HG03342 (cell line): ENCODE results near the gene PELI3.

Experiments
- ATAC-seq: cut with Tn5 transposase; IDR thresholded peaks from one replicate; pipeline ENCODE4 v1.9.1; 2021; ENCODE audit warnings: mild to moderate bottlenecking, moderate library complexity; ENCODE audit not compliant: unreplicated experiment

The PELI3 gene

DNA sequence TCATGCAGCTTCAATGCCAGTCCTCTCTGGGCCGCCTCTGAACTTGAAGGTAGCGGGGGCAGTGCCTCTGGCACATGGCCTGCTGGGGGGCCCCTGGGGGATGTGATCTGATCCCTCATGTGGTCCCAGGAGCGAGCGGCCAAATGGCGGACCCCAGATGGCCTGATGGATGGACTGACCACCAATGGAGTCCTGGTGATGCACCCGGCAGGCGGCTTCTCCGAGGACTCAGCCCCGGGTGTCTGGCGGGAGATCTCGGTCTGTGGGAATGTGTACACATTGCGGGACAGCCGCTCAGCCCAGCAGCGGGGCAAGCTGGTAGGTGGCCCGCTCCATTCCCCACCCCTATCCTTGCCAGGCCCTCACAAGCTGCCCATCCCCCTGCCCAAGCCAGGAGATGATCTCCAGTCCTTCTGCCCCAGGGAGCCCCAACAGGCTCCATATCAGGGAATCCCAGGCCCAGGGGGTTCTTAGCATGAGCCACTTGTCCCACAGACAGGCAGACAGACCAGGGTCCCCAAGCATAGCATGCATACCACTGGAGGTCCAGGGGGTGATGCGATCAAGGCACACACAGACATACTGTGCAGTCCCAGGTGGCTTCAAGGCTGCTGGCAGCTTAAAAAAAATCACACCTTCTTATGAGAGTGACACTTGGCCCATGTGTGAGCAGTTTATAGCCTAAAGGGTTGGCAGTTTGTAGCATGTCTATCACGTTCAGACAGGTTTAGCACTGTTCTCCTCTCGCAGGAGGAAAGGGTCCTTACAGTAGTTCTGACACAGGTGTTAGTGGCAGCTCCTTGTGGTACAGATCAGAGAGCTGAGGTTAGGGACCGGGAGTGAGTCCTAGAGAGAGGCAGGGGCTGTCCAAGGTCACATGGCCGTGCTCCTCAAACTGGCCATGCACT is 7.2 kb downstream of the PELI3 start:
- no peak for ATAC-seq

DNA sequence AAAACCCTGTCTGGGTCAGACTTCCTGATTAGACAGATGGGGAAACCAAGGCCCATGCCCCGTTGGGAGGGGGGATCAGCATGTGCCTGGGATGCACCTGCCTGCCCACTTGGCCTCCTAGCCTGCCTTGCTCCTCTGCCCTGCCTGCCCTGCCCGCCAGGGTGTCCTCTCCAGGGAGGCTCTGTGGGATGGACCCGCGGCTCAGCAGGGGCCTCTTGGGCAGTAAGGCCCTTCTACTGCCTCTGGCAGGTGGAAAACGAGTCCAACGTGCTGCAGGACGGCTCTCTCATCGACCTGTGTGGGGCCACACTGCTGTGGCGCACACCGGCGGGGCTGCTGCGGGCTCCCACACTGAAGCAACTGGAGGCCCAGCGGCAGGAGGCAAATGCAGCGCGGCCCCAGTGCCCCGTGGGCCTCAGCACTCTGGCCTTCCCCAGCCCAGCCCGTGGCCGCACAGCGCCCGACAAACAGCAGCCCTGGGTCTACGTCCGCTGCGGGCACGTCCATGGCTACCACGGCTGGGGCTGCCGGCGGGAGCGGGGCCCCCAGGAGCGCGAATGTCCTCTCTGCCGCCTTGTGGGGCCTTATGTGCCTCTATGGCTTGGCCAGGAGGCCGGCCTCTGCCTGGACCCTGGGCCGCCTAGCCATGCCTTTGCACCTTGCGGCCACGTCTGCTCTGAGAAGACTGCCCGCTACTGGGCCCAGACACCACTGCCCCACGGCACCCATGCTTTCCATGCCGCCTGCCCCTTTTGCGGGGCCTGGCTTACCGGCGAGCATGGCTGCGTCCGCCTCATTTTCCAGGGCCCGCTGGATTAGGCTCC is 8.9 kb downstream of the PELI3 start:
- no peak for ATAC-seq

DNA sequence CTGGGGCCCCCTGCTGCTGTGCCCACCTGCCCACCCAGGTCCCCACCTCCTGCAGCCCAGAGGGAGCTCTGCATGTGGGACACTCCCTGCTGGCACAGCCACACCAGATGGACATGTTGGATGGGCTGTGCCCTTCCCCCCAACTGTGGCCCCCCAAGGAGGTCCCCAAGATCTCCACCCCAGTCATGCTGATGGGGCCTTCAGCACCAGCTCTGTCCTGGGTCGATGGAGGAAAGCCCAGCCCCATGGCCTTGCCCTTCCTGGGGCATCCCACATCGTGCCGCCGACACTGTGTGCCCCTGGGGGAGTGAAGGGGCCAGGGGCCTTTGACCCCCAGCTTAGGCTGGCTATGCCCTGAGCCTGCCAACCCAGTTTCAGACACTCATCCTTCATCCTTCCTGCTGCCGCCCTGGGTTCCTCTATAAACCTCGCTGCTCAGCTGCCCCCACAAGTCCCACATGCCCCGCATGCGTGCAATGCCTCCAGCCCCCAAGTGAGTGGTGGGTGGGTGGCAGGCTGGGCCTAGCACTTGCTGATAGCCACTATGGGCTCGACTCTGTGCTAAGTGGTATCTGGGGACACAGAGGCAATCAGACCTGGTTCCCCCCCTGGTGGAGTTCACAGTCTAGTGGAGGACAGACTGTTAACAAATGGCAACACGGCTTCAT is 9.6 kb downstream of the PELI3 start:
- ATAC-seq: no peak

DNA sequence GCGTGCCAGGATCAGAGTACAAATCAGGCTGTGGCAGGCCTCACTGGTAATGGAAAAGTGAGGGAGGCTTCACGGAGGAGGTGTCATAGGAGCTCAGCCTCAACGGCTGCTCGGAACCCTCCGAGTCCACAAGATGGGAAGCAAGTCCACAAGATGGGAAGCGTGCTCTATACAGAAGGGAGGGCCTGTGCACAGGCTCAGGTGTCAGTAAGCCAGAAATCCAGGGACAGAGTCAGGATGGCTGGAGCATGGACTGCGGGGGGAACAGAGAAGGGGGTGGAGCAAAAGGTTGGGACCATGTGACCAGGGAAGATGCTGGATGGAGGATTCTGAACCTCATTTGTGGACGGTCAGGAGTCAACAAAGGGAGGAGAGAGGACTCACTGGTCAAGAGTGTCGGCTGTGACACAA is 10.1 kb downstream of the PELI3 start:
- no peak for ATAC-seq

DNA sequence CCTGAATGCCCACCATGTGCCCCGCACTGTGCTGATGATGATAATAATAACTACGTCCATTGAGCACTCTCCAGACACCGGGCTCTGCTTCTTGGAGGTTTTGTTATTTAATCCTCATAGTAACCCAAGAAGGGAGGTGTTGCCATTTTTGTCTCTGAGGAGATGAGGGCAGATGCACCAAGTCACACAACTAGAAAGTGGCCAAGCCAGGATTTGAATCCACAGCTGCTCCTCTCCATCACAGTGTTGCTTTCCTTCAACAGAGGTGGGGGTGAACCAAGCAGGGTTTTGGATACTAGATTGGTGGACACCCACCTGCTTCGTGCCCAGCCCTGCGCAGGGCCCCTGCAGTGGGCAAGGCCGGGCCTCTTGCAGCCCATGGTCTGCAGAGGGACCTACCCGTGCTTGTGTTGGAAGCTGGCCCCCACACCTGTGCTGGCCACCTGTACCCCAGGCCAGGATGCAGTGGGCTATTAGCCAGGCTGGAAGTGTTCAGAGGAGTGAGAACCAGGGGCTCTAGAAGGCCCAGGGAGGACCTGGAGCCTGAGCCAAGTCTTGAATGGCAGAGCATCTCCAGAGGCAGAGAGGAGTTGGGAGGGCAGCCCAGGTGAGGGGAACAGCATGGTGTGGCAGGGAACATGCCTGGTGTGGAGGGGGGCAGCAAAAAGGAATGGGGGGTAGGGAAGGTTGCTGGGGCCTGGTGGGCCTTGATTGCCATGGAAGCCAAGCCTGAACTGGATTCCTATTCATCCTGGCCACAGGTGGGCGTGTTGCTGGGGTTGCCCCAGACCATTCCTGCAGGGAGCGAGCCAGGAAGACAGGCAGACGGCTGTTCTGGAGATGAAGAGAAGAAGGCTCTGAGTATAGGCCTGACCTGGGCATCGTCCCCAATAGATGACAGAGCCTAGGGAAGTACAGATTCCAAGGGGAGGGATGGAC is 10.8 kb downstream of the PELI3 start:
- no peak for ATAC-seq

DNA sequence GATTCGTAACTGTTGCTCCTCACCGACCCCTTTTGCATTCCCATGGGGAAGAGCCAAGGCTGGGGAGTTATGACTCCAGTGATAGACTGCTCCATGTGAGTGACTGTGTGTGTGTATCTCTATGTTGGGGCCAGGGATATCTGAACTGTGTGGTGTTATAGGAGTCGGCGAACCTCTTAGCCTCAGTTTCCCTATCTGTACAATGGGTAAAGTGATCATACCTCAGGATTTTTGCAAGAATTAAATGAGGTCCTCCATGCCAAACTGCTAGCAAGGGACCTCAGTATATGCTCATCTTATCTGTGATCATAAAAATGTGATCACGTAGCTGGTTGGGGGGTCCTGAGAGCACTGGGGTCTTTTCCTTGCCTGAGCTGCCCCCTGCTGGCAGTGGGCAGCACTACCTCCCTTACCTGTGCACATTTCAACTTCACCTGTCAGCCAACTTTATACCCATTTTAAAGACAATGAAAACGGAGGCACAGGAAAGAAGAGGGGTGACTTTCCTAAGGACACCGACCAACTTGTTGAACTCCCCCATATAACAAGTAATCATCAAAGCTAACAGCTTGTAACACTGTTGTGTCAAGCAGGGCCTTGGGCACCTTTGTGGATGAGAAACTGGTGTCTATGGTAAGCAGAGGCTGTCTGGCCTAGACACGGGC is 12.2 kb downstream of the PELI3 start:
- ATAC-seq: no peak

DNA sequence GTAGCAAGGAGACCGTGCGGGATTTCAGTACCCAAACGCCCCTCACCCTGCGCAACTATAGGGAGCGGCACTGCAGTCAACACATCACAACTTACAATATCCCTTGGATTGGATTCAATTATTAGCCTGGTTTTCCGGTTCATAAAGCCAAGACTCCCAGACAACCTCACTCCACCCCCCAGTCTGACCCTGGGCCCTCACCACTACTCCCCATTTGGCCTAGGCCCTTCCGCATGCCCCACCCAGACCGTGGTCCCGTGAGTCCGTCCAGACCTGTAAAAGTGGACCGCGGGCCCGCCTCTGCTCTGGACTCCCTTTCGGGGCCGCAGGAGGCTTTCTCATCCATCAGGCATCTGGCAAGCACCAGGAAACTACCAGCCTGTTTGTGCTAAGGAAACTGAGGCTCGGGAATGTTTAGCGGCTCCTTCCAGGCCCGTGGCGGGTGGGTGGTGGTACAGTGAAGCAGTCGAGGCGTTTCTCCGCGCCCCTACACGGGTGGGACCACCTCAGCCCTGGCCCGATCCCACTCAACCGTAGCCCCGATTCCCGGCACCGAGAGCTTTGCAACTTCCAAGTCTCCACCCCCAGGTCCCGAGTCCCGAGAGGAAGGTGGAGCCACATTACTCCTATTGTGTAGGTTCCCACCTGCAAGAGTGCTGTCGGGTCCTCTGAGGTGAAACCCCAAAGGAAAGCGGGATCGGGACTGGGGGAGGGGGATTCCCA is 12.8 kb downstream of the PELI3 start:
- peak; percentile 5 for ATAC-seq

DNA sequence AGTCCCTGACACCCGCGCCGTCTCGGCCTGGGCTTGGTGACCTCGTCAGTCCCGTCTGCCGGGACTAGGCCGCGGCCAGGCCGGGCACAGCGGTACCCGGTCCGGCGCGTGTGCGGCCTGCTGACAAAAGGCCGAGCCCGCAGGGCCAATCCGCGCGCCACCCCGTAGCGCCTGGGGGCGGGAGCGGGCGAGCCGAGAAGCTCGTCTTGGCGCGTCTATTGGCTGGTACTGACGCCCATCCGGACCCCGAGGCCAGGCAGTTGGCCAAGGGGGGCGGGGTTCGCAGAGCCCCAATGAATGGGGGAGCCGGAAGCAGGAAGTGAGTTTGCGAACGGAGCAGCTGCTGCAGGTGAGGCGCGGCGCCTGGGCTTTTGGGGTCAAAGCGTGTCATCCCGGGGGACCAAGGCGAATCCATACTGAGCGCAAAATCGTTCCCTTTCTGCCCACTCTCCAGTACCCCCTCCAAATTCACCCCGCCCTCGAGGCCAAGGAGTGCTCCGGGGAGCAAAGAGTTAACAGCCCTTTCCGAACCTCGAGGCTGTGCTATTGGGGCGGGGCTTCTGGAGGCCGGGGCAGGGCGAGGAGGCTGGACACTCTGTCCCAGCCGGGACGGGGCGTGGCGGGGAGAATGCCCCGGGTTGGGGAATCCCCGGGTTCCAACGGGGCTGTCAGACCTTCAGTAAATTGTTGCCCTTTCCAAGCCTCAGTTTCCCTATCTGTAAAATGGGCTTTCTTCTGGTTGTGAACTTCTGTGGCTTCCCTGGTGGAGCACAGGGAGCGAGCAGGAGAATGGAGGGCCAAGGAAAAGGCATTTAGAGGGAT is 13.6 kb downstream of the PELI3 start, which contains the start of gene DPP3:
Gene DPP3, plus strand, starts transcription at position 318 of the 822 bp plus-strand sequence. CDS start 1,767 bp downstream, outside the sequence.
- peak; percentile 85 for ATAC-seq

DNA sequence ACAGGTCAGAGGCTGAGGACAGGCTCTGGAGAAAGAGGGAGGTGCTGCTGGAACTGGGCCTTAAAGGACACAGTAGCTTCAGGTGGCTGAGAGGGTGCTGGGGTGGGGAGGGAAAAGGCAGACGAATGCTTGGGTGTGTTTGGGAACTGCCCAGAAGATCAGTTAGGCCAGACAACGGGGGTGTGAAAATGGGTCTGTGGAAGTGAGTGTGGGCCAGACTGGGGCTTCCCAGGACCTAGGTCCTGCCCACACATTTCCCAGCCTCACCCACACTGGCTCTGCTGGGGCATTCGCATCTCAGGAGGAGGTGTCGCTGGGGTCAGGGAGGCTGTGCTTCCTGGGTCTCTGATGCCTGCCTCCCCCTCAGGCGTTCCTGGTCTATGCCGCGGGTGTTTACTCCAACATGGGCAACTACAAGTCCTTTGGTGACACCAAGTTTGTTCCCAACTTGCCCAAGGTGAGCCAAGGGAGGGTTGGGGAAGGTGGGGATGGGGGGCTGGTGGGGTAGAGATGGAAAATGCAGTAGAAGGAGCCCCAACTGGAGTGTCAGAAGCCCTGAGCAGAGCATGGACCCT is 18.2 kb downstream of the PELI3 start:
- ATAC-seq: no peak

DNA sequence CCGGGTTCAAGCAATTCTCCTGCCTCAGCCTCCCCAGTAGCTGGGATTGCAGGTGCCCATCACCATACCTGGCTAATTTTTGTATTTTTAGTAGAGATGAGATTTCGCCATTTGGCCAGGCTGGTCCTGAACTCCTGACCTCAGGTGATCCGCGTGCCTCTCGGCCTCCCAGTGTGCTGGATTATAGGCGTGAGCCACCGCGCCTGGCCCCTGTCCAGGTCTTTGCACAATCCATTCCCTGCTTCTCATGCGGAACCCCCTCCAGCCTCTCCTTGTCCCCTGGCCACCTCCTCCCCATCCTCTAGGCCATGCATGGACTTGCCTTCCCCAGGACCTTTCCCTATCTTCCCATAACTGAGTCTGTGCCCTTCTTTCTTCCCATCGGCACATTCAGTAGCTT is 22.3 kb downstream of the PELI3 start:
- no peak for ATAC-seq

DNA sequence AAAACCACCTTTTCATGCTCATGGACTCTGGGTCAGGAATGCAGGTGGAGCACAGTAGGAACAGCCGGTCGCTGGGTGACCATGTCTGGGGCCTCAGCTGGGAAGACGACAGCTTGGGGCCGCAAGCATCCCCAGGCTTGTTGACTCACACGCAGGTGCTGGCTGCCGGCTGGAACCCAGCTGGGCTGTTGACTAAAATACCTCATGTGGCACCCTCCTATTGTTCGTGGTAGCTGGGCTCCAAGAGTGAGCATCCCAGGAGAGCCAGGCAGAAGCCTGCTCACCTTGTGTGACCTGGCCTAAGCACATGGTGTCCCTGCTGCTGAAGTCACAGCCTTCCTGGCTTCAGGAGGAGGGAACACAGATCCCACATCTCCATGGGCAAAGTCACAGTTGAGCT is 22.9 kb downstream of the PELI3 start:
- ATAC-seq: no peak

DNA sequence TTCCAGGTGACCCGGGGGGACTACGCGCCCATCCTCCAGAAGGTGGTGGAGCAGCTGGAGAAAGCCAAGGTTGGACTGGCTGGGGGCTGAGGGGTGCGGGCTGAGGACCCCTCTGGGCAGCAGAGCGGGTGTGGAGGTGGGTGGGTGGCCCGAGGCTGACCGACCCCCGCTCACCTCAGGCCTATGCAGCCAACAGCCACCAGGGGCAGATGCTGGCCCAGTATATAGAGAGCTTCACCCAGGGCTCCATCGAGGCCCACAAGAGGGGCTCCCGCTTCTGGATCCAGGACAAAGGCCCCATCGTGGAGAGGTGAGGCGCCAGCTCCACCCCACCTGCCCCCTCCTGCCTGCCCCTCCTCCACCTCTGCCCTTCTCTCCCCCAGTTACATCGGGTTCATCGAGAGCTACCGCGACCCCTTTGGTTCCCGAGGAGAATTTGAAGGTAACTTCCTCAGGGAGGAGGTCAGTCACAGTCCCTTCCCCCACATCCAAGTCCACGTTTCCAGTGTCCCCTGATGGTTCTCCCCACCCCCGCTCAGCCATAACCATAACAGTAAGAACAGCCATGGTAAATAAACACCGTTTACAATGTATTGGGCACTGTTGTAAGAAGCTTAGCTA is 24.7 kb downstream of the PELI3 start:
- no peak for ATAC-seq

DNA sequence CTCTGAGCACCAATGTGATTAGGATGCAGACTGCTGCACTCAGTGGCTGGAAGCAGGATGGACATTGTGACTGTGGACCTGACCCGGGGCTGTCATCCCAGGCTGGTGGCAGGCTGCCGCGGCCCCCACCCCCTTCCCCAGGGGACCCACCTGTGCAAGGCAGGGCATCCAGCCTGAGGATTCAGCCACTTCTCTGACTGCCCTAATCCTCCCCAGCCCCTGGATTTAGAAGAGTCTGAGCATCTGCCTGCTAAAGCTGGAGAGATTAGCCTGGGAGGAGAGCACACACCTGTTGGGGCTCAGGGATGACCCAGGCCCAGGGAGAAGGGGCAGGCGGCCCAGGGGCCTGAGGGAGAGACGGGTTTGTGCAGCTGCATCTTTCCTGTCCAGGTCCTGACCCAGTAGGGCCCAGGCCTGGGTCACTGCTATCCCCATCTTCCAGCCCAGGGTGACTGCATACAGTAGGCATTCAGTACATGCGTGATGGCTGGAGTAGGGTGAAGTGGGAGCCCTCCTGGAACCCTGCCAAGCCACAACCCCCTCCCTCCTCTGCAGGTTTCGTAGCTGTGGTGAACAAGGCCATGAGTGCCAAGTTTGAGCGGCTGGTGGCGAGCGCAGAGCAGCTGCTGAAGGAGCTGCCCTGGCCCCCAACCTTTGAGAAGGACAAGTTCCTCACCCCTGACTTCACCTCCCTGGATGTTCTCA is 25.6 kb downstream of the PELI3 start:
- ATAC-seq: no peak

DNA sequence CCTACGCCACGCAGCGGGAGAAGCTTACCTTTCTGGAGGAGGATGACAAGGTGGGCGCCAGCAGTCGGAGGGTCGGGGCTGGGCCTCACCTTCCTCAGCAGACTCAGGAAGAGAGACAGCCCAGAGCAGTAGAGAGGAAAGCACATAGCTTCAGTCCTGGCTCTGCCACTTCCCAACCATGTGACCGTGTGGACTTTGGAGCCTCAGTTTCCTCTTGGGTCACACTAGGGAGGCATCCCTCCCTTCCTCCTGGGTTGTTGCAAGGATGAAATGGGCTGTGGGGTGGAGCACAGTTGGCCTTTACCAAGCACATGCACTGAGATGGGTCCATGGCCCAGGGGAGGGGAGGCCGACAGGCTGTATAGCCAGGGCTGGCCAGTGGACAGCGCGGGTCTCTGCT is 26.4 kb downstream of the PELI3 start:
- ATAC-seq: no peak

DNA sequence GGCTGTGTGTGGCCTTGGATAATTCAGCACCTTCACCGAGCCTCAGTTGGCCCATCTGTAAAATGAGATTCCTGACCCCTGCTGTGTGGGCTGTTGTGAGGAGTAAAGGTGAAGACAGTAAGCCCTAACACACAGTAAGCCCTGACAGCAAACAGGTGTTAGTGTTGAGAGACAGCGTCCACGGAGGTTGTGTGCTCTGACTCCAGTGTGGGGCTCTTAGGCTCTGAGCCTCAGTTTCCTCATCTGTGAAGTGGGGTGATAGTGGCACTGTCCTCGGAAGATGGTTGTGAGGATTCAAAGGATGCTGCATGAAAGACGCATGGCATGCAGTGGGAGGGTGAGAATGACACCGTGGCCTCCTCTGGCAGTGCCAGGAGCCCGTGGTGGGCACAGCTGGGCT is 27.8 kb downstream of the PELI3 start:
- ATAC-seq: no peak

DNA sequence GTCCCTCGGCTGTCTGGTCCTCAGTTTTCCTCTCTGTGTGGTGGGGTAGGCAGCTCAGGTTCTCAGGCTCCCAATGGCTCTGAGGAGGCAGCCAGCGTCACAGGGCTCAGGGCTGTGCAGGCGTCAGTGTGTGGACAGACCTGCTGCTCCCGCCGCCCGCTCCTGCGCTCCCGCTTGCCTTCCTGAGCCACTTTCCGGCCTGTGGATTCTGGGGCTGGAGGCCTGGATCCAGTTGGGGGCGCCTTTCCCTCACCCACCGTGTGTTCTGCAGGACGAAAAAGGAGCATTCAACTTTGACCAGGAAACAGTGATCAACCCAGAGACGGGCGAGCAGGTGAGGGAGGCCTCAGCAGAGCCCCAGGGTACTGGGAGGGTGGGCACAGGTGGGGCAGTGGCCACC is 28.2 kb downstream of the PELI3 start:
- no peak for ATAC-seq

DNA sequence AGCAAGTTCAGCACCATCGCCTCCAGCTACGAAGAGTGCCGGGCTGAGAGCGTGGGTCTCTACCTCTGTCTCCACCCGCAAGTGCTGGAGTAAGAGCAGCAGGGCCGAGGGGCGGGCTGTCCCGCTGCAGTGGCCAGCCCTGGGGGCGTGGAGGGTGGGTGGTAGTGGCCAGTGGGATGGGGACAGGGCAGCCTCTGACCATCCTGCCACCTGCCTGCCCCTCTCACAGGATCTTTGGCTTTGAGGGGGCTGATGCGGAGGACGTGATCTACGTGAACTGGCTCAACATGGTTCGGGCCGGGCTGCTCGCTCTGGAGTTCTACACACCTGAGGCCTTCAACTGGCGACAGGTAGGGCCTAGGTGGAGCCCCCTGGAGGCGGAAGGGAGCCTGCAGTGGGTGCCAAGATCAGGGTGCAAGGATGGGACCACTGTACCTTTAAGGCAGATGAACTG is 28.7 kb downstream of the PELI3 start:
- ATAC-seq: no peak
